Upper lobe of left lung (tissue), 4 donors: ENCODE results near the gene TCF12.

ENCODE experiments used
- POLR2A ChIP-seq, 4 donors: fragments of 450-650 bp; IDR thresholded peaks; one replicate each; pipeline ENCODE4 v1.5.1; 2016 to 2017; ENCODE audit warnings: antibody characterized with exemption in 4 of 4, mild to moderate bottlenecking in 2 of 4
- TF ChIP-seq, protein P1 (sequence below), 6 experiments: fragments of 450-650 bp in 4 of 6; fragments of 200-600 bp in 2 of 6; sonication (generic) in 2 of 6; IDR thresholded peaks; one replicate each; pipeline ENCODE4 v1.5.1; 2016 to 2019; ENCODE audit warnings: antibody characterized with exemption in 6 of 6

DNA sequence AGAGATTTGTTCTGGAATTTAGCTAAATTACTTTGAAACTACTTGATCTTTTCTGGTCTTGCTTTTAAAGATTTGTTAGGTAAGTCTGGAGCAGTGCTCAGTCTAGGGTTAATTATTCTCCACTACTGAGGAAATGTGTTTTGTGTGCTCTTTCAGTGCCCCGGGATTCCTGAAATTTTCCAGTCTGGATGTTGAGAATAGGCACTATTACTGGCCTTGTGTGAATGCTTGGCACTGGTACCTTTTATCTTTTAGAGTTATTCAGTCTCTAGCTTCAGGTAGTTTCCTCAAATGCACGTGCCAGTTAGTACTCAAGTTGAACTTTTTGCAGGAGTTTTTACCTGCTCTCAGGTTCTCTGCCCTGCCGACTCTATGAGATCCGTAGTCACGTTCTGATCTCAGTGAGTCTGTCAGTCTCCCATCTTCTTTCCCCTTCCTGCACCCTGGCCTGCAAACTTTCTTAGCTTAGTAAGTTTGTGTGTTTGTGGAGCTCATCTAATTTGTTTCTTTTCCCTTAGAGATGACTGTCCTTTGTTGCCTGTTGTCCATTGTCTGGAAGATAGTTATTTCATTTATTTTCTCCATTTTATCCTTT is 39.5 kb downstream of the TCF12 start:
- no peak for TF ChIP-seq POLR2A (IDR thresholded peaks at IDR 0.05)
- TF ChIP-seq, protein P1, sequence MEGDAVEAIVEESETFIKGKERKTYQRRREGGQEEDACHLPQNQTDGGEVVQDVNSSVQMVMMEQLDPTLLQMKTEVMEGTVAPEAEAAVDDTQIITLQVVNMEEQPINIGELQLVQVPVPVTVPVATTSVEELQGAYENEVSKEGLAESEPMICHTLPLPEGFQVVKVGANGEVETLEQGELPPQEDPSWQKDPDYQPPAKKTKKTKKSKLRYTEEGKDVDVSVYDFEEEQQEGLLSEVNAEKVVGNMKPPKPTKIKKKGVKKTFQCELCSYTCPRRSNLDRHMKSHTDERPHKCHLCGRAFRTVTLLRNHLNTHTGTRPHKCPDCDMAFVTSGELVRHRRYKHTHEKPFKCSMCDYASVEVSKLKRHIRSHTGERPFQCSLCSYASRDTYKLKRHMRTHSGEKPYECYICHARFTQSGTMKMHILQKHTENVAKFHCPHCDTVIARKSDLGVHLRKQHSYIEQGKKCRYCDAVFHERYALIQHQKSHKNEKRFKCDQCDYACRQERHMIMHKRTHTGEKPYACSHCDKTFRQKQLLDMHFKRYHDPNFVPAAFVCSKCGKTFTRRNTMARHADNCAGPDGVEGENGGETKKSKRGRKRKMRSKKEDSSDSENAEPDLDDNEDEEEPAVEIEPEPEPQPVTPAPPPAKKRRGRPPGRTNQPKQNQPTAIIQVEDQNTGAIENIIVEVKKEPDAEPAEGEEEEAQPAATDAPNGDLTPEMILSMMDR (IDR thresholded peaks at IDR 0.05) = no peak
